Activated CD8-positive, alpha-beta memory T cell treated with anti-CD3 and anti-CD28 coated beads, Interleukin-2, amount 50 U/mL, for 24 hours (primary cell): ENCODE measurements around the gene BICDL1.

Experiments
- DNase-seq: peaks from one replicate; pipeline ENCODE4 v3.0.0-alpha.2; 2020; ENCODE audit errors: extremely low read depth

BICDL1 gene

DNA sequence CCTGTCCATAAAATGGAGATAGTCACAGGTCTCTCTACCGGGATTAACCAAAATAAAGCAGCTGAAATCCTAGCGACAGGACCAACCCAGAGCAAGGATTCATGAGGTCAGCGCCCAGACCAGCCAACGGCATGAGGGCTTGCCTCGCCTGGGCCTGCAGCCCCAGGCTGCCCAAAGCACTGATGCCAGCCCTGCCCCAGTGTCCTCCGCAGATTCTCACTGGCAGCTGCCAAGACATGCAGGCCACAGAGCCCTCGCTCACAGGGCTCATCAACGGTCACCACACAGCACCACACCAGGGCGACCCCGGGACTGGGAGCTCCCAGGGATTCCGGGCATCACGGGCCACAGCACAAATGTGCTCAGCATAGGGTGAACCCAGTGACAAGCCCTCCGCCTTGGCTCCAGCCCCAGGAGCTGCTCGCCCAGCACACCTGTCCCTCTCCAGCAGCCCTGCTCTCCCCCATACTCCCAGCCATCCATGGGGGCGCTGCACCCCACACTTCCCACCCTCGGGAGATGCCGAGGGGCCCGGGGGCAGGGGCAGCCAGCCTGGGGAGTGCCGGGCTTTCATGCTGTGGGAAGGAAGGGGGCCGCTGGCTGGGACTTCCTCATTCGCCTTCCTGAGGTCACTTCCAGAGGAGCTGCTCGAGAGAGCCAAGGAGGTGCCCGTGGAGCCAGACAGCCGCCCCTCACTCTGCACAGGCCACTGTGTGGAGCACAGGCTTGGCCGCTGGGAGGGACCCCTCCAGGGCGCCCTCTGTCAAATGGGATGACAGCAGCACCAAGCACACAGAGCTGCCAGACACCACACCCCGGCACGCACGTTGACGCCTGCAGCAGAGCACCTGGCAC, 113.4 kb downstream of the BICDL1 start:
- DNase-seq = no peak

DNA sequence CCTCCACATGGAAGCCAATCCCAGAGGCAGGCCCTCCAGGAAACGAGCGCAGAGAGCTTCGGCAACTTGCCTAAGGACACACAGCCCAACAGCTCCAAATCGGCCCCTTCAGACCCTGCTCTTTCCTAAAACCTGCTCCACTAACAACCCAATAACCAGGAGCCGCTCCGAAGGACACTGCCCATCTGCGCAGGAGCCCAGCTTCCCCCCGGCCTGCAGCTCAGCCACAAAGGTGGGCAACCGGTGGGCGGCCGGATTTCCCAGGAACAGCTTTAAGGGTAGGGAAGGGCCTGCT, 114.0 kb downstream of the BICDL1 start:
- DNase-seq = no peak

DNA sequence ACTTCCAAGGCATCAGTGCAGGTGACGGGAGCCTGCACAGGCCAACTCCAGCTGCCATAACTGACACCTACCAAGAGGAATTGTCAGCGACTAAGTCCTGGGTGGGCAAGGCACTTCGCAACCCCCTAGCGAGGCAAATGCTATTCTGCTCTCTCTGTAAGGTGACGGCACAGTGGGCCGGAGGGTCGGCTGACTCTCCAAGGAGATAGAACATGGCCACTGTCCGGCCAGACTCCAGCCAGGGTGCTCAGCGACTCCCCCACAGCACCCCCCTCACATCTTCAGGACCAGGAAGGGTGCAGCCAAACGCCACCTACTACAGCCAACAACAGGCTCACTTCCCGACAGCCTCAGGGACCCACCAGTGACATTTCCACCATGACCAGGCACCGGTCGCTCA, 114.3 kb downstream of the BICDL1 start:
- no peak for DNase-seq

DNA sequence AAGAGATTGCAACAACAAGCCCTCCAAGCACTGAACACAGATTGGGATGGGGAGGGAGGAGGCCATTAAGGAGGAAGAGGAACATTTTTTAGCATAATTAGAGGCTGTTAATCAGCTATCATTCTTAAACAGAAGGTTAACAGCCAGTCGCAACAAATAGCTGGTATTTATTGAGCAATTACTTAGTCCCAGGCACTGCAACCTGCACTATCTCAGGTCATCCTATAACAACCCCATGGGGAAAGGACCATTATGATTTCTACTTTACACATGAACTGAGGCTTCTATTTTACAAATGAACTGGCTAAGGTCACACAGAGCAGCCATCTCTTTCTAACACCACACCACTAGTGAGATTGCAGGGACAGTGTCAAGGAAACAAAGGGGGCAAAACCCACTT, 117.1 kb downstream of the BICDL1 start:
- no peak for DNase-seq

DNA sequence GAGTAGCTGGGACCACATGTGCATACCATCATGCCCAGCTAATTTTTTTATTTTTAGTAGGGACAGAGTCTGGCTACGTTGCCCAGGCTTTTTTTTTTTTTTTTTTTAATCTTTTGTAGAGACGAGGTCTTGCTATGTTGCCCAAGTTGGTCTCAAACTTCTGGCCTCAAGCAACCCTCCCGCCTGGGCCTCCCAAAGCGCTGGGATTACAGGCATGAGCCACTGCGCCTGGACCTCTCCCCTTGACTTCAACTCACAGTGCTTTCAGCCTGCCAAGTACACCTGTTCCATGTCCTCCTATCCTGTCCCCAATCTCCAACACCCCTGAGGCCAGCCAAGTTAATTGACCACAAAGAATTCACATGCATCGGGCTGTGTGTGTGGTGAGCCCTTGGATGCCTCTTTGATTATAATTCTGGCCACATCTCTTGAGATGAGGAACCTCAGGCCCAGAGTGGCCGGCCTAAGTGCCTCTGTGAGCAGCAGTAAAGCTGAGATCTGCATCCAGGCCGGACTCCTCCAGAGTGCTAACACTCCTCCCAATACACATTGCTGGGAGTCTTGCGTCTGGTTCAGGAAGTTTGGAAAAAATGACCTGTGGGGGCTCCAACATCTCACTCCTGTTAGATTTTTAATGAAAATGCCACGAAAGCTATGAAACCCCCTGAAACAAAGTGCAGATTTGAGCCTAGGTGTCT, 120.7 kb downstream of the BICDL1 start:
- no peak for DNase-seq

DNA sequence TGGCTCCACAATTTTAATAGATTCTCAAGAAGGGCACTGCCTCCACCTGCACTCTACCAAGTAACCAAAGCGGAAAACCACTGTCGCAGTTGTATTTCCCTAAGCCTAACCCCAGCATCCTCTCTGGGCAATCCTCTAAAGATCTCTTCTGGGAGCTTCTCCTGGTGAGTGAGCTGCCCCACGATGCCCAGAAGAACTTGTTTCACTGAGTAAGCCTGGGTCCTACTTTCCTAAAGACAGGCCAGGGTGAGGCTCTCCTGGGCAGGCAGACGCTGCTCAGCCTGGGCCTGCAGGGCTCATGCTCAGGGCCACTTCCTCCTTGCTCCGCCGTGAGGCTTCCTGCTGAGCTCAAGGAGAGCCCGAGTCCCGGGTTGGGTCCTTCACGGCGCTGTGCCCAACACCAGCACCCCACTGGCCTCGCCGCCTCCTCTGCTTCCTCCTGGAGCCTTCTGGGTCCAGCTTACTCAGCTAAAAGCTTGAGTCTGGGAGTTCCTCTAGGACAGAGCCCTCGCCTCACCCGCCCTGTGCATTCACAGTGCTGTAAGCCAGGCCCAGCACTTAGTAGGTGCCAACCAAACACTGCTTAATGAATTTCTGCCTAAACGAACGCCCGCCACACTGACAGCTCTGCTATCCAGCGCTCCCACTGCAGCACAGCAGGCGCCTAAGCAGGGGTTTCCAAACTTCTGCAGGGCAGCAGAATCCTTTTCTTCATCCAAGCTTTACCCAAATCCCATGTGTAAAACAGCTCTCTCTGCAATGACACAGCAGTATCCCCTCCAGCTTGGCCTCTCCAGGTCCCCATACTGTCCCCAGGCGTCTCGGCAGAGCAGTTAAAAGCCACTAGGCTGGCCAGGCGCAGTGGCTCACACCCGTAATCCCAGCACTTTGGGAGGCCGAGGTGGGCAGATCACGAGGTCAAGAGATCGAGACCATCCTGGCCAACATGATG, 121.8 kb downstream of the BICDL1 start:
- no peak for DNase-seq

DNA sequence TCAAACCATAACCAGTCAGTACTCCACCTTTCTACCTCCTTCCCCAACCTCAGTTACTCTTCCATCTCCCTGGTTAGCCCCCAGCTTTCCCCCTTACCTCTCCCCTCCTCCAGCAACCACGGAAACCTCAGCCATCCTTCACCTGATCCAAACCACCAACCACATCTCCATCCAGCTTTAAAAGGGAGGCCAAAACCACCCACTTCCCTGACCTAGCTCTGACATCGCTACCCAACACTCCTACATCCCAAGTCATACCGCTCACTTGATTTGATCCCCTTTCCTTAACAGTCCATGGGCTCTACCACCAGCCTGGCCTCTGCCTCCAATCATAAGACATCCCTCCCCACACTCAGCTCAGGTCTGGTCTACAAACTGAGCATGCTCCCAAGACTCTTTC, 126.0 kb downstream of the BICDL1 start:
- no peak for DNase-seq

DNA sequence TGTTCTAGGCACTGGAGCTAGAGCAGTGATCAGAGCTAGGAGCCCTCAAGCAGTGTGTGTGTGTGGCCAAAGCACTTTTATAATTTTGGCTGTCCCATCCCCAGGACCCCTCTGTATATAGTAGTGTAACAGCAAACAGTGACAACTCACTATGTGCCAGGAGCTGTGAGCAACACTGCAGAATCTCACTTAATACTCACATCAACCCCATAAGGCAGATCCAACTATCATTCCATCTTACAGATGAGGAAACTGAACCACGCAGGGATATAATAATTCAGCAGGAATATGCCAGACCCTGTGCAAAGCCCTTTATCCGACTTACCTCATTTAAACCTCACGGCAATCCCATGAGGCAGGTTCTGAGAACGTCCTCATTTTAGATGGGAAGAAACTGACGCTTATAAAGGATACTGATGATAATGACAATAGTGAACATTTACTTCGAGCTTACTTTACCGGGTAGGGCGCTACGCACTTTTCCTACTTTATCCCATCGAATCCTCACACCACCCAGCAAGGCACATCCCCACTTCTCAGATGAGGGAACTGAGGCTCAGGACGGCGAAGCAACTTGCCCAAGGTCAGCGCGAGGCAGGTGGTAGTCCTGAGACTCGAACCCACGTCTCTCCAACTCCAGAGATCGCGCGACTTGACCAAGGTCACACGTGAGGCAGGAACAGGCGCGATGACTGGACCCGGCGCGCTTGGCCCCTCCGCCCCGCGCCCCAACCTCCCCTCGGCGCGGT, 126.8 kb downstream of the BICDL1 start:
- DNase-seq = no peak

DNA sequence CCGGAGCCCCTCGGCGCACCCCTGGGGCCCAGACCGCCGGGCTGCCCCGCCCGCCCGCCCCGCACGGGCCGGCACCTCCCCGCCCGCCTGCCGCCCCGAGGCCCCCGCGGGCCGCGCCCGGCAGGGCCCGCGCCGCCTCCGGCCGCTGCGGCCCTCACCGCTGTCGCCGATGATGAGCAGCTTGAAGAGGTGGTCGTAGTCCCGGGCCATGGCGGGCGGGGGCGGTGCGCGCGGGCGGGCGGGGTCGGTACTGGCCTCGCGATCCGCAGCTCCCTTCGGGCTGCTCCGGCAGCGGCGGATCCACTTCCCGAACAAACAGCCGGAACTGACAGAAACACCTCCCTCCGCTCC, 127.4 kb downstream of the BICDL1 start, which contains the start of gene RAB35:
Gene RAB35, minus strand, starts transcription at position 313 of the 351 bp plus-strand sequence. Its CDS starts 103 bp downstream, at position 210.
- DNase-seq = no peak

DNA sequence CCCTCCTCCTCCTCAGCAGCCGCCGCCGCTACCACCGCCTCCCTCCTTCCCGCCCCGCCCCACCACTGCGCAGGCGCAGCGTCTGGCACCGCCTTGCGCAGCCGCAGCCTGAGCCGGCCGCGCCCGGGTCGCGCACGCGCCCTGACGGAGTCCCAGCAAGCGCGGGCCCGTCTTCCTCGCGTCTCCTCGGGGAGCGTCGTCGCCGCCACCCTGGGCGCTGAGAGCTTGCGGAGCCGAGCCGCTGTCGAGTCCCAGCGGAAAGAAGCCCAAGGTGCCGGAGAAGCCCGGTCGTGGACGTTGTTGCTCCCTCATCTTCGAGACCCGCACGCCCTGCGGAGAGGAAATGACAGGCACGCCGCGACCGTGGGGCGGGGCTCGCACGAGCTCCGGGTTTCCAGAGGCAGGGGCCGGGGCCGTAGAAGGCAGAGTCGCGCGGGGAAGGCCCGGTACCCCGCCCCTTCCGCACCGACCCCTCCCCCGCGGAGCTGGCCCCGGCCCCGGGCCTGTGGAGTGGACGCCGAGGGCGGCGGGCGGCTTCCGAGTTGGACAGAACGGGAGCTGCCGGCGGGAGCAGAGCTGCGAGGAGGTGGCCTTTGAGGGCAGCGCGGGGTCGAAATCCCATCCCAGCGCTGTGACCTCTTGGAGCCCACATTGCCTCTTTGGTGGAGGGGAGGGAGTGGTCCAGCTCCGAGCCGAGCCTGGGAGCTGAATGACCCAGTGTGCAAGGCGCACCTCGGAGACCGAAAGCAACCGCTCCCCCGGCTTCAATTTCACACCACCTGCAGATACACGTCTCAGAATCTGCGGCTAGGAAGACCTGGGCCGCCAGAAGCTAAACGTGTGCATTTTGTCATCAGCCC, 128.0 kb downstream of the BICDL1 start:
- DNase-seq = peak; percentile 85

DNA sequence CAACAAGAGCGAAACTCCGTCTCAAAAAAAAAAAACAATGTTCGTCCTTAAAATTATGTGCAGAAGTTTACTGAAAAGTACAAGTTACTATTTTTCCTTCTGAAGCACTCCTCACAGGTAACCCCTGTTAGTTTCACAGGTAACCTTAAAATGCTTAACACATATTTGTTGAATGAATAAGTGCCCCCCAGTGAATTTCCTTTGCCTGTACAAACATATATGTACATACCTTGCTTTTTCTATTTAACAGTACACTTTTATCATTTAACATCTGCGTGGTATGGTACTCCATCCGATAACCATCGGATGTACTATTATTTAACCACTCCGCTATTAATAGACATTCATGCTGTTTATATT, 128.9 kb downstream of the BICDL1 start:
- DNase-seq = no peak

DNA sequence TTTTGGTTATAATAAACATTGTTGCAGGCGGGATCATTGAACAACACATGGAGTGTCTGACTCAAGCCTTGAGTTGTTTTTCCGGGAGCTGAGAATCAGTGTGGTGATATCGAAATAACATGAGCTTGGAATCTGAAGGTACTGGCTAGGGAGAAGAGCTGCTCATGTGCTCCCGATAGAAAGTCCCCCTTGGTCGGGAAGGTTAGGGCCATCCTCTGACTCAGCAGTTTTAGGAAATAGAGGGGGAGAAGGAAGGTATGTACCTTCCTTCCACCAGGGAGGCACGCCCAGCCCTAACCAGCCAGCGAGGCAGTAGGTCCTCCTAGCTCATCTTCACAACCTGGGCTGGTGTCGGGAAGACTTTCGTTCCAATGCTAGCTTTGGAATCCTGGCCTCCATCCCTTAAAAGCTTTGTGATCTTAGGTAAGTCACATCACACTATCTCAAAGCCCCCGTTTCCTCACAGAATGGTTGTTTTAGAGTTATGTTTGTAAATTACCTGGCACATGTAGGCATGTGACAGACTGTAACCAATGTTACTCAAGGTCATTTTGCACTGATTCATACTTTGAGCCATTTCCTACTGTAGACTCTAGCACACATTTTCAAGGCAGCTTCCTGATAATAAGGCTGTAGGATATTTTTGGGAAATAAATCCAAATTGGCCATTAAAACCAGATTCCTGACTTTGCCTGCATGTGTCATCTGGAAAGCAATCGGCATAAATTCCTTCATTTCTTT, 129.5 kb downstream of the BICDL1 start:
- DNase-seq = no peak

DNA sequence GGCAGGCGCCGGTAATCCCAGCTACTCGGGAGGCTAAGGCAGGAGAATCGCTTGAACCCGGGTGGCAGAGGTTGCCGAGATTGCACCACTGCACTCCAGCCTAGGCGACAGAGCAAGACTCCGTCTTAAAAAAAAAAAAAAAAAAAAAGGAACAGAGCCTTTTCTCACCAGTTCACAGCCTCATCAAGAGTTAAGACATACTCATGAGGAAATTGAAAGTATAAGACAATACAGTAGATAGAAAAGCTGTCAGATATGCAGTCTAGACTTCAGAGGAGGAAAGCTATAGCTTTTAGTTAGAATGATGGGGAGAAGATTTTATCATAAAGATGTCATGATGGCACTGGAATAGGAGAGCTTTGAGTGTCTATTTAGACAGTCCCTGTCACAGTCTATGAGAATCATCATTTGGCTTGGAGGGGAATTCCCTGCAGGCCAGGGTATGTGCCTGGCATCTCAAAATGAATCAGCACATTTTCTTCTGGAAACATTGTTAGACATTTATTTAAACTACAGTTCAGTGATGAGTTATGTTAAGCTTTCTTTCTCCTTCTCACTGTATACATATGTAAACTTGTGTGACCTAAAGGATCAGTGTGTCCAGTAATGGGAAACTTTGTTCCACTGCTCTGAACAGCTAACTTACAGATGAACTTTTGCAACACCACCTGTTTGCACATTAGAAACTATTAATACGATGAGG, 130.4 kb downstream of the BICDL1 start:
- DNase-seq = no peak

DNA sequence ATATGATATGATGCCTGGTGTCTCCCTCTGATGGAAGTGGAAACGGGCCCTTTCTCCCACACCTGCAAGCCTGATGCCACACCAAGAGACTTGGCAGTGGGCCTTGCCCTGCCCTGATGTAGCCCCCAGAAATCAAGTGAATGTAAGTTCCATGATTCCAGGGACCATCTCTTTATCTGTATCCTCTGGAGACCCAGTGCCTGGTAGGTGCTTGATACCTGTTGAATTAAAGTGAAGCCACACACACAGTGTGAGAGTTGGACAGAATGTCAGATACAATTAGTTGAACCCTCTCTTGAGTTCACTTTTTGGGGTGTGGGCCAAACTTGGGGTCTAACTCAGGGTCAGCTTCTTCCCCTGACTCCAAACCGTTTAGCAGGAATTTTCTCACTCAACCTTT, 132.3 kb downstream of the BICDL1 start:
- no peak for DNase-seq

DNA sequence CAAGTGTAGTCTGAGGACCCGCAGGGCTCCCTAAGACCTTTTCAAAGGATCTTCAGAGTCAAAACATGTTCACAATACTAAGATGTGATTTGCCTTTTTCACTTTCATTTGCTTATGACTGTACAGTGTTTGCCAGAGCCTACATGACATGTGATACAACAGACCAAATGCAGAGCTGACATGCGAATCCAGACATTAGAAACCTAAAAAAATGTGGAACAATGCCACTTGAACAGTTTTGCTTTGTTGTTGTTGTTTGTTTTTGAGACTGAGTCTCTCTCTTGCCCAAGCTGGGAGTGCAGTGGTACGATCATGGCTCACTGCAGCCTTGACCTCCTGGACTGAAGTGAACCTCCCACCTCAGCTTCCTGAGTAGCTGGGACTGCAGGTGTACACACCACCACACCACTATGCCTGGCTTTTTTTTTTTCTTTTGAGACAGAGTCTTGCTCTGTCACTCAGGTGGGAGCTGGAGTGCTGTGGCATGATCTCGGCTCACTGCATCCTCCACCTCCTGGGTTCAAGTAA, 132.8 kb downstream of the BICDL1 start:
- no peak for DNase-seq

DNA sequence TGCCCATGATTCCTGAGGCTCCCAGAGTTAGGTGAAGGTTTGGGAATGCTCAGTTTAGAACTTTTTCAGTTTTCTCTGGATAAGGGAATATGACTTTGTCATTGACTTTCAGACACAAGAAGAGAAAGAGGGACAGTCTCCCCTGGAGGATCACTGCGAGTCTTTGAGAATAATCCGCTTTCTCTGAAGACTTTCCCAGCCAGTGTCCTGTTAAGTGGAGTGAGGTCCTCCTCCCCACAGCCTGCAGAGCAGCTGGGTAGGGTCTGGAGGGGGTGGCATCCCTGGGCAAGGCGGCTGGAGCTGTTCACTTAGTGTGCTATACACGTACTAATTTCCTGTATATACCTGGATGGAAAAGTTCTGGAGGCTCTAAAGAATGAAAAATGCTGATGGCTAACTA, 136.0 kb downstream of the BICDL1 start:
- DNase-seq = no peak

DNA sequence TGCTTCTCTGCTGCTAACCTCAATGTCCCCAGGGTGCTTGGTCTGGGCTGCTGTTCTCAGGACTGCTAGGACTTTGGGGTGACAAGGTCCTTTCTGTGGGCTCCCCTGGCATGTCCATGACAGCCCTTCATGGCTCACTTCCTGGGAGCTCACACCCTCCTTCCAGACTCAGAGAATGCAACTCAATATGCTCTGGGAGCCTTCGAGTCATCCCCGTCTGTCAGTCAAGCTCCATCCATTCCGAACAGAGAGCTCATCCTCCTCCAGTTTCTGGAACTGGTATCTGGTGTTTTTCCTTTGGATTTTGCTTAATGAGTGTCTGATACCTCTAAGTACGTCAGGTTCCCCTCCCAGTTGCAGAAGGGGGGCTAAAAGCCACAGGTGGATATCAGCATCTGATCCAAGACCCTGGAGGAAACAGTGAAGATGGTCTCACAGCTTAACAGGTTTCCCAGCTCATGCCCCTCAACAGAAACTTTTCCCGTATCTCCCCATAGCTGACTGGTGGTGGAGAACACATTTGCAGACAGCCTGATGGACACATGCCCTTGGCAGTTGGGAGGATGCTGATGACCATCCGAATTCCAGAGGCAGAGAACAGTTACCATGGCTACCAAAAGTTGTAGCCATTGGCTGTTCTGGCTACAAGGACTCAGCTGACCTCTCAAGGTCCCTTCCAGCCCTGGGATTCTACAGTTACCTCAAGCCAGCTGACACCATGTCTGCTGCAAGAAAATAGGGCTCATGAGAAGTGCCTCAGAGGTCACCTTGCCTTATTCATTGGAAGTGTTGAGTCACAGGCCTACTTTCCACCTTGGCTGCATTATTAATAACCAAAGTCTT, 137.0 kb downstream of the BICDL1 start:
- no peak for DNase-seq

DNA sequence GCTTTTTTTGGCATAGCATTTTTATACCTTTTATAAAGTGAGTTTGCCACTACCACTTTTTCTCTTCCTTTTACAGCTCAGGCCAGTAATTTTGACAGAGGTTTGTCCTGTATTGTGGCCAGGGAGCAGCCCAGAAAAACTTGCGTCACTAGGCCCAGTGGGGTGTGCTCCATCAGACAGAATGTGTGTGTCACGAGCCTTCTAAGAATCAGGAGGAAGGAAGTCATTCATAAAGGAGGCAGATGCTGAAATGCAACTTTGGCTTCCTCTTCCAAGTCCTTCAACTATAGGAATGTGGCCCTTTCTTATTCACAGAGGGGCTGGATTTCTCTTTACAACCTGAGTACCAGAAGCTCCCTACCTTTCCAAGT, 137.6 kb downstream of the BICDL1 start:
- DNase-seq = no peak
